Measurements from ENCODE around the gene CYB561.

Gene CYB561

DNA sequence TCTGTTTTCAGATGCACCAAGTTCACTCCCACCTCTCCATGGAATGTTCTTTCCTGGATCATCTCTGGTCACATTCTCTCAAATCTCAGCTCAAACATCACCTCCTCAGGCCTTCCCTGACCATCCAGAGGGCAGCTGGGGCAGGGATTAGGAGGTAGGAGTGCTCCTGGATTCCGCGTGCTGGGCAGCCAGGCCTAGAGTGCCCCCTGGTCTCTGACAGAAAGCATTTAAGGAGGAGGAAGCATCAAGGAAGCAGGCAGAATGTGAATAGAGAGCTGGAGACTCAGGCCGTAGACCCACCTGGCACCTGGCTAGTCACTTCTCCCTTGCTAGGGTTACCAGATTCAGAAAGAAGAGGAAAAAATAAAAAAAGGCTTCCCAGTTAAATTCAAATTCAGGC lies 2.5 kb upstream of the CYB561 start:
- Histone ChIP-seq H3K9ac (ENCODE audit: low read depth, low read length) (no peak overlapping the region), H3K36me3 (ENCODE audit: insufficient read depth, low read length) (no peaks in the 10 kb centered on the region), H3K9me3 (ENCODE audit: control insufficient read depth, insufficient read depth, low read length) (no peaks in the 10 kb centered on the region), H3K4me1 (ENCODE audit: insufficient read depth, low read length) (peaks cover 21% of the 10 kb centered on the region)

DNA sequence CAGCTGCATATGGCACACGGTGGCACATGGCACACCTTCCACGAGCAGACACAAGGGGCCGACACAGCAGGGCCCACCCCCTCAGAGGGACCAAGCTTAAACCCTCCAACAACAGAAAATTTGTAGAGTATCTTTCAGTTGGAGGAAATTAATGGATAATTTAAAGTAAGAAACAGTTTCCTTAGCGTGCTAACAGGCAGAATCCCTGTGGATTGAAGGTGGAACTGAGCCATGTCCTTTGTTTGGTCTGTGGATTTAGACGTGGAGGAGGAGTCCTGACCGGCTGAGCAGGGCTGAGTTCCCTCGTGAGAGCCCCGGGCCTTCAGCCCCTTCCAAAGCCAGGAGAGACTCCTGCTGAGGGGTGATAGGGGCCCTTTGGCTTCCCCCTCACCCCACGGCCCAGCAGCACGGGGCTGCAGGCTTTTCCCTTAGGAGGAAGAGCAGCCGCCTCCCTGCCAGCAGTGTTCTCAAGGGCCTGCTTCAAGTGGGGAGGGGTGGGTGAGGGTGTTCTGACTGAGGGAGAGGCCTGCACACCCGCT lies 1.4 kb upstream of the CYB561 start:
- Histone ChIP-seq H3K4me1 (ENCODE audit: insufficient read depth, low read length) (peaks cover 21% of the 10 kb centered on the region), H3K9ac (ENCODE audit: low read depth, low read length) (peak overlapping the region; percentile 87; the same call in 1 of the 2 replicates), H3K36me3 (ENCODE audit: insufficient read depth, low read length) (no peaks in the 10 kb centered on the region), H3K9me3 (ENCODE audit: control insufficient read depth, insufficient read depth, low read length) (no peaks in the 10 kb centered on the region)

DNA sequence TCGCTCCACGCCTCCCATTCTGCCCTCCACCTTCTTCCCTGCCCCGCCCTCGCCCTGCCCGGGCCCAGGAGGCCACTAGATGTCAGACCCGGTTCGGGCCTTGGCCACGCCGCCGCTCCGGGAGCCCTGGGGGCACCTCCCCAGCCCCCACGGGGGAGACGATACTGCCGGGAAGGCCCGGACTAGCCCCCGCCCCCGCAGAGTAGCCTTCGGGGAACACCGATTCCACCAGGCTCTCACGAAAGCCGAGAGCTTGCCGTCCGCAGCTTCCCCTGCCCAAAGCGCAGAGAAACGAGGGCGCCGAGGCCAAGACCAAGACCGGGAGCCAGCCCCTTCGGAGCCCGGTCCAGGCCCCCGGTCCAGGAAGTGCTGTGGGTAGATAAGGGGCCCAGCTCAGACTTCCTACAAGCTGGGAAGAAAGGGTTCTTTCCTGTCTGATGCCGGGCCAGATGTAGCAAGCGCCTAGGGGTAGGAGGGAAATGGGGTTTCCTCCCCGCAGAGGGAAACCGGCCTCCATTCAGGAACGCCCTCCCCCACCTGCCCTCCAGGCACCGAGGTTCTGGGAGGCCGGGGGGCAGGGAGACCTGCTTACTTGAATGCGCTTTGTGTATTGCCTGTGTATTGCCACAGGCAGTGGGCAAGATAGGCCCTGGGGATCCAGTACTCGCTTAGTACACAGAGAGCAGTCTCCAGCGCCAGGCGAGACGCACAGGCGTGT lies 806 bp upstream of the CYB561 start:
- Histone ChIP-seq H3K36me3 (ENCODE audit: insufficient read depth, low read length) (no peaks in the 10 kb centered on the region), H3K9me3 (ENCODE audit: control insufficient read depth, insufficient read depth, low read length) (no peaks in the 10 kb centered on the region), H3K9ac (ENCODE audit: low read depth, low read length) (peak overlapping the region; percentile 87), H3K4me1 (ENCODE audit: insufficient read depth, low read length) (peaks cover 21% of the 10 kb centered on the region)

DNA sequence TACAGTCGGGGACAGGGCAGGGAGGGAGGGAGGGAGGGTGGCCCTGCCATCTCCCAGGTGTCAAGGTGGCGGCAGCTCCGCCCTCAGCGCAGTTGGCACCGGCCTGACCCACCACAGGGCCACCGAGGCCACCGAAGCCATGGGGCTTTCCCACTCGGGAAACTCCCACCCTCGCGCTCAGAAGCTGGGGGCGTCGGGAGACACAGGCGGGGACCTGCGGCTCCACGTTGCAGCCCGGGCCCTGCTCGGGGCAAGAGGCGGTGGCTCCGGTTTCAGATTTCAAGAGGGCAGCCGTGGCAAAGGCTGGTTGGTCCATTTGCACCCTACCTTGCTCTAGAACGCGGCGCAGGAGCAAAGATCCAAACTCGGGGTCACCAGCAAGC lies 544 bp downstream of the CYB561 start:
- H3K9me3 ChIP-seq (ENCODE audit: control insufficient read depth, insufficient read depth, low read length), result no peaks in the 10 kb centered on the region
- peaks cover 22% of the 10 kb centered on the region for H3K4me1 ChIP-seq (ENCODE audit: insufficient read depth, low read length)
- no peaks in the 10 kb centered on the region for H3K36me3 ChIP-seq (ENCODE audit: insufficient read depth, low read length)
- H3K9ac ChIP-seq (ENCODE audit: low read depth, low read length), result peak overlapping the region; percentile 87

DNA sequence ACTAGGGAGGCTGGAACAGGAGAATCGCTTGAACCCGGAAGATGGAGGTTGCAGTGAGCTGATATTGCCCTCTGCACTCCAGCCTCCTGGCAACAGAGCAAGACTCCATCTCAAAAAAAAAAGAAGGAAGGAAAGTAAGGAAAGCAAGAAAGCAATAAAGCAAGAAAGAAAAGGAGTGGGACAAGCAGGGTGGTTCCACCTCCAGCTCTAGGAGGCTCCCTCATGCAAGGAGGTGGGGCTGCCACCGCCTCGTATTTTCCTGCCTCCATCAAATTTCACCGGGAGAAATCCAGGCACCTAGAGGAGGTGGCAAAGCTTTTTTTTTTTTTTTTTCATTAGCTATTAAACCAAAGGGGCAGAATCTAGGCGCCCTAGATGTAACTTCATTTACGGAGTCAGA lies 1.0 kb downstream of the CYB561 start:
- no peaks in the 10 kb centered on the region for H3K9me3 ChIP-seq (ENCODE audit: control insufficient read depth, insufficient read depth, low read length)
- H3K9ac ChIP-seq (ENCODE audit: low read depth, low read length), result peak overlapping the region; percentile 87; the same call in 1 of the 2 replicates
- H3K4me1 ChIP-seq (ENCODE audit: insufficient read depth, low read length), result peaks cover 22% of the 10 kb centered on the region
- no peaks in the 10 kb centered on the region for H3K36me3 ChIP-seq (ENCODE audit: insufficient read depth, low read length)

DNA sequence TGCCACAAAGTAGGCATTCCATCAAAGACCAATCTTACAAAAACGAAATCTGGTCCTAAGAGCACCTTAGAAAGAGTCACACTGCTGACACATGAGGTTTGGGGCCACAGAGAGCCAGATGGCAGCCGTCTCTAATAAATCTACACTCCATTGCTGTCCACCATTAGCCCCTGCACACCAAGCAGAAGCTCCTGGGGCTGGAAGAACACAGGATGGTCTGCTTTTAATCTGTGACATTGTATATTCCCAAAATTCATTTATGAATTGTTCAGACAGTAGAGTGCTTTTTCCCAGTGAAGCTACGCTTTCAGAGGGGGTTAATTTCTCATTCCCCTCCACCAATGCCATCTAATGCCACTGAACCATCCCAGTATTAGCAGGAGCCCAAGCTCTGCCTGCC lies 1.6 kb downstream of the CYB561 start:
- Histone ChIP-seq H3K9ac (ENCODE audit: low read depth, low read length) (no peak overlapping the region), H3K9me3 (ENCODE audit: control insufficient read depth, insufficient read depth, low read length) (no peaks in the 10 kb centered on the region), H3K36me3 (ENCODE audit: insufficient read depth, low read length) (no peaks in the 10 kb centered on the region), H3K4me1 (ENCODE audit: insufficient read depth, low read length) (peaks cover 23% of the 10 kb centered on the region)

DNA sequence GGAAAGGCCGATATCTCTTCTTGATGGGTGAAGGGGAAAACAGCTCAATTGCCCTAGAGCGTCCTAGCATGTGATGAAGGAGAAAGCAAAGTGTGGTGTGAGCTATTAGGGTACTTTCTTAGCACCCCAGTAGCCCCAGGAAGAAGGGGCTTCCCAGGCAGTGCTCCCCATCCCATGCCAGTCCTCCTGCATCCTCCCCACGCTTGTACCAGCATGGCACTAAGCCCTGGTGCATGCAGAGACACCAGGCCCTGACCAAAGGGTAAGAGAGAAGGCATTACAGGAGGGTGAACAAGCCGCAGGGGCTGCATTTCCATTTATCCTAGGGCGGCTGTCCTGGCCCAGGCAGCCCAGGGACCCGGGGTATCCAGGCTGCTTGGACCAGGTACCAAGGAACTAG lies 3.1 kb downstream of the CYB561 start:
- H3K36me3 ChIP-seq (ENCODE audit: insufficient read depth, low read length), result no peaks in the 10 kb centered on the region
- H3K4me1 ChIP-seq (ENCODE audit: insufficient read depth, low read length), result peaks cover 20% of the 10 kb centered on the region; the same call in 1 of the 2 replicates
- H3K9me3 ChIP-seq (ENCODE audit: control insufficient read depth, insufficient read depth, low read length), result no peaks in the 10 kb centered on the region
- no peak overlapping the region for H3K9ac ChIP-seq (ENCODE audit: low read depth, low read length)

DNA sequence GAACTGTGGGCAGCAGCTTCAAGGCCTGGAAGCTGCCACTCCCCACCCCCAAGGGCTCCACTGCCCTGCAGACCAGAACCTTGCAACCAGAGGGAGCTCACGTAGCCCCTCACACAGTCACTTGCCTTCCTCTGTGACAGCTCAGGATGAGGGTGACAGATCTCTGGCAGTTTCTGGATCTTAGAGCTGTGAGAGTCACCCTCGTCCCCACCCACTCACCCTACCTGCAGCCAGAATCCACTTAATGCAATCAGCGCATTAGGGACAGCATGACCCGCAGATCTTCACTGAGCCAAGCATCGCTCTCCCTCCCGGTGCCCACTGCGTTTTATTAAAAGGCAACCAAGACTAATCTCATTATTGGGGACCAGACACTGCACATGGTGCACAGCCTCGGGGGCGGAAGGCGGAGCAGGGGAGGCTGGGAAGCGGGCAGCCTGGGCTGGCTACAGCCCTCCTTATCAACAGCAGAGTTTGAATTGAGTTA lies 3.5 kb downstream of the CYB561 start:
- no peak overlapping the region for H3K9ac ChIP-seq (ENCODE audit: low read depth, low read length)
- H3K4me1 ChIP-seq (ENCODE audit: insufficient read depth, low read length), result peaks cover 15% of the 10 kb centered on the region; the same call in 1 of the 2 replicates
- no peaks in the 10 kb centered on the region for H3K9me3 ChIP-seq (ENCODE audit: control insufficient read depth, insufficient read depth, low read length)
- no peaks in the 10 kb centered on the region for H3K36me3 ChIP-seq (ENCODE audit: insufficient read depth, low read length)

DNA sequence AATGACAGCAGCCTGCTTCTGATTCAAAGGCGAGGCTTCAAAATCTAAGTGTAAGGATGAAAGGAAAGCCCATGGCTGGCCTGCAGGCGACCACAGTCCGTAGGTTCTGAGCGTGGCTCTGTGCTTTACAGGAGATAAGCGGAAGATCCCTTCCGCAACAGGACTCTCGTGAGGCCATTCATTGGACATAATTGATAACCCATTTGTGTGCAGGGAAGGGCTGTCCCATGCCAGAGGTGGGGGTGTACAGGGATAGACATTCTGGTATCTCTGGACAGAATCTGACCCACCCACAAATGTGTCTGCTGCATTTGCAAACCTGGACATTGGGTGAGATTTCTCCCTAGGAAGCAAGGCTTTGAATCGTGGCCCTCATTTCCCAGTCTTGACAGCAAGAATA lies 4.0 kb downstream of the CYB561 start:
- H3K9me3 ChIP-seq (ENCODE audit: control insufficient read depth, insufficient read depth, low read length), result no peaks in the 10 kb centered on the region
- H3K9ac ChIP-seq (ENCODE audit: low read depth, low read length), result no peak overlapping the region
- no peaks in the 10 kb centered on the region for H3K36me3 ChIP-seq (ENCODE audit: insufficient read depth, low read length)
- H3K4me1 ChIP-seq (ENCODE audit: insufficient read depth, low read length), result peaks cover 10% of the 10 kb centered on the region; the same call in 1 of the 2 replicates

DNA sequence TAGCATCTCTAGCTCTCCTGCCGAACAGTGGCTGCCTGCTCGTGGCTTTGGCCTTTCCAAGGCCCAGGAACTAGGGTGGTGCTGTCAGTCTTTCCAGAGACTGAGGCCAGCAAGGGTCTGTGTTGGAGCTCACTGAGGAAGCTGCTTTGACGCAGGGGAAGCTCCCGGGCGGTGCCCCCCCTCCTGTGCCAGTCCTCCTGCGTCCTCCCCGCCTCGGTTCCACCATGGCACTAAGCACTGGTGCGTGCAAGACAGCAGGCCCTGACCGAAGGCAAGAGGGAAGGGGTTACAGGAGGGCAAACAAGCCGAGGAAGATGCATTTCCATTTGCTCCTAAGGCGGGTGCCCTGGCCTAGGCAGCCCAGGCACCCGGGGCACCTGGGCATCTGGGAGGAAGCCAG lies 4.5 kb downstream of the CYB561 start:
- Histone ChIP-seq H3K36me3 (ENCODE audit: insufficient read depth, low read length) (no peaks in the 10 kb centered on the region), H3K4me1 (ENCODE audit: insufficient read depth, low read length) (peaks cover 9% of the 10 kb centered on the region; the same call in 1 of the 2 replicates), H3K9me3 (ENCODE audit: control insufficient read depth, insufficient read depth, low read length) (no peaks in the 10 kb centered on the region), H3K9ac (ENCODE audit: low read depth, low read length) (no peak overlapping the region)

DNA sequence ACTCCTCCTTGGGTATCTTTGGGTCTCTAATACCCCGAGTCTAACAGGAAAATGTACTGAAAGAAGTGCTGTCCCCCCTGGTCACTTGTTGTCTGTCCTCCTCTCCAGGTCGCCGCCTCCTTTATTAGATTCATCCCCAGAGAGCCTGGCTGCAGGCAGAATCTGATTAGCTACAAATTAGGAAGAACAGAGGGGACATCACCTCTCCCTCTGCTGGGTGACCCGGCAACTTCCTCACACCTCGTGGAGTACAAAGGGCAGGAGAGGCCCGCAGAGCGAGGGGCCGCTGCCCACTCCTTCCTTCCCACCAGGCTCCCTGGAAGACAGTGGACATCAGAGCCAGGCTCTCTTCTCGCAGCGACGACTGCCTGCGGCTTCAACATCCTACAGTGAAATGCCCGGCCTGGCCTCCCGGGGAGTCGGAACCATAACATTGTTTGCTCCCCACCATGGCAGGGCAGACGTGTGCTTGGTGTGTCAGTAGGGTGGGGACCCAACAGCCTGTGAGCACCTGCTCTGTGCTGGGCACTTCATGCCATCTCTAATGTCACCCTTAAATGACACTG lies 5.3 kb downstream of the CYB561 start:
- Histone ChIP-seq H3K36me3 (ENCODE audit: insufficient read depth, low read length) (no peaks in the 10 kb centered on the region), H3K9me3 (ENCODE audit: control insufficient read depth, insufficient read depth, low read length) (no peaks in the 10 kb centered on the region), H3K9ac (ENCODE audit: low read depth, low read length) (no peak overlapping the region), H3K4me1 (ENCODE audit: insufficient read depth, low read length) (peaks cover 11% of the 10 kb centered on the region; the same call in 1 of the 2 replicates)

DNA sequence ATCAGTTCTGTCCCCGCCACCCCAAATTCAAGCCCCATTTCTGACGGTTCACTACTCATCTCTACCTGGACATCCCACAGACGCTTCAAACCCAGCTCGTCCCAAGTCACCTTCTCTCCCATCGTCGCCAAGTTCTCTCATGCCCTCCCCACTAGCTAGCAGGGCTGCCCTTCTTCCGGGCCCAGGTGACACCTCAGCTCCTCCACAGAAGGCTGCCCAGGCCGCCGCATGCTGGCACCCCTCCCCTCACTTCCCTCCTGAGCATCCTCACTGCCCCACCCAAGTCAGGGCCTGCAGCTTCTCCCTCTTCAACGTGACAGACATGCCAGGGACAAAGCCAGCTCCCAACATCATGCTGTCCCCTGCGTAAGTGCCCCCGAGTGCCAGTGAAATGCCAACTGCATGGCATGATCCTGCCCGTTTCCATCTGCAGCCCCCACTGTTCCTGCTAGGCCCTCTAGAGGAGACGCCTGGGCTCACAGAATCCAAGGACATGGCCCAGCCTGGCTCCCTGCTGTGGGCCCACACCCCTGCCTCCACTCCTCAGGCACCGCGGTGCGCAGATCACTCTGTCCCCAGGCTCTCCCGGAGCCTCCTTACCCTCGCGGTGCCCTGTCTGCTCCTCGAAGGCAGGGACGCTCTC lies 5.9 kb downstream of the CYB561 start:
- H3K9ac ChIP-seq (ENCODE audit: low read depth, low read length), result no peak overlapping the region
- H3K9me3 ChIP-seq (ENCODE audit: control insufficient read depth, insufficient read depth, low read length), result no peaks in the 10 kb centered on the region
- peaks cover 11% of the 10 kb centered on the region; the same call in 1 of the 2 replicates for H3K4me1 ChIP-seq (ENCODE audit: insufficient read depth, low read length)
- no peaks in the 10 kb centered on the region for H3K36me3 ChIP-seq (ENCODE audit: insufficient read depth, low read length)

DNA sequence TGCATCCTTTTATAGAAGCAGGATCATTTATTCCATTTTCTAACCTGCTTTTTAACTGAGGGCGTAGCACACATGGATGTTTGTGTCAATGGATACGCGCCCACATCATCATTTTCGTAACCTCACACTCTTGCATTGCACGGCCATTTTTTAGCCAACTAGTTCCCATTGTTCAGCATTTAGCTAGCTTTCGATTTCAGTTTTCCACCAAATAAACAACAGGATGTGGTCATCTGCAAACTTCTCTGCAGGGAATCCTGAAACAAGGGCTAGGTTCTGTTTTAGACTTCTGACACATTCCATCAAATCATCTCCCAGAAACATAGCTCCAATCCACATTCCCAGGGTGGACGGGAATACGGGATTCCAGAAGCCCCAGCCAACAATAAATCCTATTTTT lies 6.4 kb downstream of the CYB561 start:
- Histone ChIP-seq H3K9me3 (ENCODE audit: control insufficient read depth, insufficient read depth, low read length) (no peaks in the 10 kb centered on the region), H3K4me1 (ENCODE audit: insufficient read depth, low read length) (peaks cover 11% of the 10 kb centered on the region; the same call in 1 of the 2 replicates), H3K36me3 (ENCODE audit: insufficient read depth, low read length) (no peaks in the 10 kb centered on the region), H3K9ac (ENCODE audit: low read depth, low read length) (no peak overlapping the region)
